Peyer's patch (tissue), 4 donors: Measurements from ENCODE around the gene CACNA1I.

Experiments used
- CTCF ChIP-seq, 6 experiments: fragments of 450-650 bp in 4 of 6; fragments of 200-600 bp in 2 of 6; sonication (generic) in 1 of 6; IDR thresholded peaks; one replicate each; pipeline ENCODE4 v1.5.1; 2017 to 2019; ENCODE audit warnings: antibody characterized with exemption in 6 of 6, mild to moderate bottlenecking in 3 of 6, moderate library complexity in 1 of 6
- POLR2A ChIP-seq, 2 donors: fragments of 450-650 bp; IDR thresholded peaks; one replicate each; pipeline ENCODE4 v1.5.1; 2017; ENCODE audit warnings: antibody characterized with exemption in 2 of 2, mild to moderate bottlenecking in 2 of 2, moderate library complexity in 2 of 2

DNA sequence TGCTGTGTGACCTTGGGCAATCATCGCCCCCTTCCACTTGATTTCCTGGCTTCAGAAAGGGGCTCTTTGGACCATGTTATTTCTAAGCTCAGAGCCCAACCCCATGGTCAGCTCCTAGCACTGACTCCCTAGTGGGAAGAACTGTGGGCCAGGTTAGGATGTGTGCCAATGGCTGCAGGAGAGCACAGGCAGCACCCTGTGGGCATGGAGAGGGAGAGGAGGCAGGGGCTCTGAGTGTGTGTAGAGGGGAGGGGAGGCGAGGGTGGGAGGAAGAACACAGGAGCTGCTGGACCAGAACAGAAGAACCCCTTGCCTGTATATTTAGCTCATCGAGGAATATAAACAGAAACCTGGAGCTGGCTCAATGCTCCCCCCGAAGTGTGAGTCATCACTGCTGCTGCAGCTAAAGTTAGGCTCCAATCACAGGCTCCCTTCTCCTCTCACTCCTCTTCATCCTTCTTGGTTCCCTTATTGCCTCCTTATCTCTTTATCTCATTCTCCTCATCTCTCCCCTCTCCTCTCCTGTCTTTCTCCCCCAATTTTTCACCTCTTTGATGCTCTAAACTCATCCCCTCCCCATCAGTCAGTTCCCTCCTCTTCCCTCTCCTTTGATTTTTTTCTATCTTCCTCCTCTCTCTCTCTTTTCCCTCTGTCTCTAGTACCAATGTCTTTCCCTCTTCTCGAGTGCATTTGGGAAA is 23.5 kb upstream of the CACNA1I start:
- TF ChIP-seq CTCF (IDR thresholded peaks at IDR 0.05) (no peak), POLR2A (IDR thresholded peaks at IDR 0.05) (no peak)
